MM.1S (cell line): ENCODE results near the gene LOXHD1.

Experiments
- DNase-seq: peaks from one replicate; pipeline ENCODE4 v3.0.0-alpha.2; 2015
- H2AFZ ChIP-seq: fragments of 300-600 bp; sonication (generic); 2 replicates; pipeline ENCODE4 v1.6.0; 2016; ENCODE audit warnings: antibody characterized with exemption, low read length
- H3F3A ChIP-seq: fragments of 300-600 bp; sonication (generic); 2 replicates; pipeline ENCODE4 v1.6.1; 2016; ENCODE audit warnings: mild to moderate bottlenecking, antibody characterized with exemption, low read length, moderate library complexity, mixed read lengths; ENCODE audit not compliant: insufficient read depth
- H3K27ac ChIP-seq: fragments of 300-600 bp; sonication (generic); 2 replicates; pipeline ENCODE4 v1.5.1; 2016; ENCODE audit warnings: mild to moderate bottlenecking, low read length
- H3K27me3 ChIP-seq: fragments of 300-600 bp; sonication (generic); replicated peaks from 2 replicates; pipeline ENCODE4 v1.6.0; 2016; ENCODE audit warnings: low read length; ENCODE audit not compliant: insufficient read depth
- H3K36me3 ChIP-seq: fragments of 300-600 bp; sonication (generic); replicated peaks from 2 replicates; pipeline ENCODE4 v1.6.1; 2016; ENCODE audit warnings: mild to moderate bottlenecking, low read length, mixed read lengths; ENCODE audit not compliant: insufficient read depth
- H3K4me1 ChIP-seq: fragments of 300-600 bp; sonication (generic); 2 replicates; pipeline ENCODE4 v1.6.1; 2016; ENCODE audit warnings: low read length, mixed read lengths
- H3K4me2 ChIP-seq: fragments of 300-600 bp; sonication (generic); 2 replicates; pipeline ENCODE4 v1.6.0; 2016; ENCODE audit warnings: low read depth, low read length
- H3K4me3 ChIP-seq: fragments of 300-600 bp; sonication (generic); 2 replicates; pipeline ENCODE4 v1.5.1; 2016; ENCODE audit warnings: low read length, mixed read lengths
- H3K79me2 ChIP-seq: fragments of 300-600 bp; sonication (generic); 2 replicates; pipeline ENCODE4 v1.6.1; 2016; ENCODE audit warnings: mixed run types, low read length, mixed read lengths
- H3K9ac ChIP-seq: fragments of 300-600 bp; sonication (generic); 2 replicates; pipeline ENCODE4 v1.6.1; 2016; ENCODE audit warnings: low read length, mixed read lengths
- H3K9me2 ChIP-seq: fragments of 300-600 bp; sonication (generic); replicated peaks from 2 replicates; pipeline ENCODE4 v1.6.1; 2016; ENCODE audit warnings: mild to moderate bottlenecking, low read length, mixed read lengths; ENCODE audit not compliant: insufficient read depth
- H3K9me3 ChIP-seq: fragments of 300-600 bp; sonication (generic); replicated peaks from 2 replicates; pipeline ENCODE4 v1.6.1; 2016; ENCODE audit warnings: mild to moderate bottlenecking, low read length, mixed read lengths; ENCODE audit not compliant: insufficient read depth
- H4K20me1 ChIP-seq: fragments of 300-600 bp; sonication (generic); 2 replicates; pipeline ENCODE4 v1.6.1; 2016; ENCODE audit warnings: mild to moderate bottlenecking, low read length, moderate library complexity, mixed read lengths; ENCODE audit not compliant: insufficient read depth
- EZH2 ChIP-seq: fragments of 300-600 bp; sonication (generic); optimal IDR thresholded peaks from 2 replicates; pipeline ENCODE3; 2017; ENCODE audit warnings: low read depth, mild to moderate bottlenecking, antibody characterized with exemption, low read length, mixed read lengths
- EZH2phosphoT487 ChIP-seq: fragments of 300-600 bp; sonication (generic); IDR thresholded peaks from 2 replicates; pipeline ENCODE4 v1.6.1; 2018; ENCODE audit warnings: antibody characterized with exemption, low read length
- TF ChIP-seq, protein P1 (sequence below): fragments of 300-600 bp; sonication (generic); IDR thresholded peaks from 2 replicates; pipeline ENCODE4 v1.5.1; 2016; ENCODE audit warnings: antibody characterized with exemption, low read length, mixed read lengths

LOXHD1 gene

GRCh38 chr18:46636040-46636630 is 20.9 kb downstream of the LOXHD1 start:
- Histone ChIP-seq H3K4me3 (no peak overlapping the region), H2AFZ (no peak overlapping the region), H3F3A (no peaks in the 10 kb centered on the region), H3K36me3 (no peaks in the 10 kb centered on the region), H3K79me2 (no peaks in the 10 kb centered on the region), H3K4me2 (no peak overlapping the region), H3K4me1 (no peaks in the 10 kb centered on the region), H3K9me3 (no peaks in the 10 kb centered on the region), H3K9me2 (no peaks in the 10 kb centered on the region), H3K27ac (no peak overlapping the region), H3K9ac (no peak overlapping the region), H3K27me3 (no peaks in the 10 kb centered on the region), H4K20me1 (no peaks in the 10 kb centered on the region)
- TF ChIP-seq EZH2 (no peak), EZH2phosphoT487 (no peak)
- TF ChIP-seq, protein P1, sequence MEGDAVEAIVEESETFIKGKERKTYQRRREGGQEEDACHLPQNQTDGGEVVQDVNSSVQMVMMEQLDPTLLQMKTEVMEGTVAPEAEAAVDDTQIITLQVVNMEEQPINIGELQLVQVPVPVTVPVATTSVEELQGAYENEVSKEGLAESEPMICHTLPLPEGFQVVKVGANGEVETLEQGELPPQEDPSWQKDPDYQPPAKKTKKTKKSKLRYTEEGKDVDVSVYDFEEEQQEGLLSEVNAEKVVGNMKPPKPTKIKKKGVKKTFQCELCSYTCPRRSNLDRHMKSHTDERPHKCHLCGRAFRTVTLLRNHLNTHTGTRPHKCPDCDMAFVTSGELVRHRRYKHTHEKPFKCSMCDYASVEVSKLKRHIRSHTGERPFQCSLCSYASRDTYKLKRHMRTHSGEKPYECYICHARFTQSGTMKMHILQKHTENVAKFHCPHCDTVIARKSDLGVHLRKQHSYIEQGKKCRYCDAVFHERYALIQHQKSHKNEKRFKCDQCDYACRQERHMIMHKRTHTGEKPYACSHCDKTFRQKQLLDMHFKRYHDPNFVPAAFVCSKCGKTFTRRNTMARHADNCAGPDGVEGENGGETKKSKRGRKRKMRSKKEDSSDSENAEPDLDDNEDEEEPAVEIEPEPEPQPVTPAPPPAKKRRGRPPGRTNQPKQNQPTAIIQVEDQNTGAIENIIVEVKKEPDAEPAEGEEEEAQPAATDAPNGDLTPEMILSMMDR: no peak
- no peak for DNase-seq

DNA sequence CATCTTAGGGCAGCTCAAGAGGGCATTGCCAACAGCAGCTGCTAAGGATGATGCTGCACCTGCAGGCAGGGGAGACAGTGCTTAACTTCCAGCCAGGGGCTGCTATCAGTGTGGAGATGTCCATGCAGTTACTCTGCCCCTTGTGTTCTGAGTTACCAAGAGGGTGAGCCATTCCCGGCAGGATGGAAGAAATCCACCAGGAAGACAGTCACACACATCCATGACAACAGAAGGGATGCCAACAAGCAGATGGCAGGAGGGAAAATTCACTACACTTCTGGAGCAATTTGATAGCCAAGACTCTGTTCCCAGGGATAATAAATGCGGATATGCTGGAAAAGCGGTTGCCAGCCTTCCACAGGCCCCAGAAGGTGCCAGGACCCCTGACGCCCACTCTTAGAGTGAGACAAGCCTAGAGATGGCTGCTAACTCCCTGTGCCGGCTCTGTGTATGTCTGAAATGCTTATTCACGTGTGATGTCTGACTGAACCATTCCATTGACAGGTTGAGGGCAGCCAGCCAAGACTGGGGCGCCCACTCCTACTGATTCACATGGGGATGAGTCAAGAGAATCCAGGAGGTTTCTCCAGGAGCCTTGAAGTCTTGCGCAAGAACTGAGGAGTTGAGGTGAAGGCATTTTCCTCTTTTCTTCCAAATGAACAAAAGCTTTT is 24.5 kb downstream of the LOXHD1 start:
- H3K79me2 ChIP-seq: no peaks in the 10 kb centered on the region
- H3K4me3 ChIP-seq: no peak overlapping the region
- no peaks in the 10 kb centered on the region for H3K36me3 ChIP-seq
- H2AFZ ChIP-seq: no peak overlapping the region
- no peak for DNase-seq
- no peaks in the 10 kb centered on the region for H3F3A ChIP-seq
- no peaks in the 10 kb centered on the region for H3K27me3 ChIP-seq
- H3K9me3 ChIP-seq: no peaks in the 10 kb centered on the region
- TF ChIP-seq, protein P1: no peak
- TF ChIP-seq EZH2phosphoT487 (no peak), EZH2 (no peak)
- no peak overlapping the region for H3K27ac ChIP-seq
- H3K9me2 ChIP-seq: no peaks in the 10 kb centered on the region
- no peak overlapping the region for H3K9ac ChIP-seq
- H4K20me1 ChIP-seq: no peaks in the 10 kb centered on the region
- peaks cover 8% of the 10 kb centered on the region for H3K4me1 ChIP-seq
- H3K4me2 ChIP-seq: no peak overlapping the region

DNA sequence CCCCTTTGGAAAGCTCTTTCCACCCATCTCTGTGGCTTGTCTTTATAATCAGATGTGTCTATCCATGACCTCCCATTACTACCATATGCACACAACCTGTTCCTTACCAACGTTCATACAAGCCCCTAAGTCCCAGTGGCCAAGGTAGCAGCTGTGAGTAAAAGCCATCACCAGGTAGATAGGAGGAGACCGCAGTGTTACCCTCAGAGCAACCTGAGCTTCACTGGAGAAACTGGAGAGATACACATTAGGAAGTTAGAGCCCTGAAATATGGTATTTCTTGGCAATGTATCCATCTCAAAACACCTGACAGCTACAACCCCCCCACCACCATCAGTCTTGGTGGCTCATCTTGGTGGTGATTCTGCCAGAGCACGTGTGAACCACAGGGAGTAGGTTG is 26.0 kb downstream of the LOXHD1 start:
- Histone ChIP-seq H3K36me3 (no peaks in the 10 kb centered on the region), H3F3A (no peaks in the 10 kb centered on the region), H3K27ac (no peak overlapping the region), H3K9me3 (no peaks in the 10 kb centered on the region), H3K4me2 (no peak overlapping the region), H3K9ac (no peak overlapping the region), H4K20me1 (no peaks in the 10 kb centered on the region), H3K79me2 (no peaks in the 10 kb centered on the region), H2AFZ (no peak overlapping the region), H3K4me1 (peaks cover 8% of the 10 kb centered on the region), H3K4me3 (no peak overlapping the region), H3K9me2 (no peaks in the 10 kb centered on the region), H3K27me3 (no peaks in the 10 kb centered on the region)
- no peak for TF ChIP-seq EZH2
- TF ChIP-seq, protein P1: no peak
- TF ChIP-seq EZH2phosphoT487: no peak
- DNase-seq: no peak
